H1 (cell line): ENCODE data around the gene GRIP1. TPM values are rescaled to one million over a fixed set of nuclear protein-coding genes. Genes with fewer than 3 reads are reported as not detected.

Experiments
- CTCF ChIA-PET: fragments of 300-600 bp; sonication (Branson Sonifier 250); formaldehyde crosslinking; loops from one replicate; lab custom pipeline; 2021; ENCODE audit not compliant: partially characterized antibody; lab: Charles Lee
- POLR2A ChIA-PET: fragments of 300-600 bp; sonication (Branson Sonifier 250); formaldehyde crosslinking; loops from one replicate; lab custom pipeline; 2021; ENCODE audit warnings: inconsistent platforms; ENCODE audit not compliant: partially characterized antibody; lab: Charles Lee
- DNase-seq, 2 experiments: peaks; one replicate each; pipeline versions ENCODE4 v3.0.0 to v3.0.0-alpha.2; 2010 to 2022; ENCODE audit warnings: low spot score in 2 of 2, low read depth in 1 of 2, mixed read lengths in 1 of 2
- FAIRE-seq: peaks from 2 replicates; lab custom pipeline; 2011; peaks lifted over from hg19 to GRCh38; lab: Jason Lieb, UNC
- H2AFZ ChIP-seq: 2 replicates; pipeline ENCODE4 v1.8.1; 2012; ENCODE audit warnings: low read length, inconsistent platforms
- H2AK5ac ChIP-seq: 2 replicates; pipeline ENCODE4 v1.6.1; 2013; ENCODE audit warnings: low read depth, low read length
- H2BK120ac ChIP-seq: replicated peaks from 2 replicates; pipeline ENCODE3; 2013; ENCODE audit warnings: low read depth, low read length, inconsistent platforms
- H2BK12ac ChIP-seq: 2 replicates; pipeline ENCODE4 v1.6.1; 2013; ENCODE audit warnings: low read depth, low read length
- H2BK15ac ChIP-seq: 2 replicates; pipeline ENCODE4 v1.6.1; 2013; ENCODE audit warnings: low read length
- H2BK20ac ChIP-seq: 2 replicates; pipeline ENCODE4 v1.6.1; 2013; ENCODE audit warnings: low read length
- H2BK5ac ChIP-seq: 2 replicates; pipeline ENCODE4 v1.6.1; 2013; ENCODE audit warnings: low read depth, low read length
- H3K14ac ChIP-seq: 2 replicates; pipeline ENCODE4 v1.6.1; 2013; ENCODE audit warnings: inconsistent platforms; ENCODE audit not compliant: insufficient read length
- H3K18ac ChIP-seq: 2 replicates; pipeline ENCODE4 v1.6.1; 2013; ENCODE audit warnings: low read length; ENCODE audit errors: extremely low read depth
- H3K23ac ChIP-seq: 2 replicates; pipeline ENCODE4 v1.6.1; 2013; ENCODE audit warnings: inconsistent platforms; ENCODE audit not compliant: insufficient read length
- H3K23me2 ChIP-seq: 2 replicates; pipeline ENCODE4 v1.6.1; 2013; ENCODE audit warnings: low read depth, low read length
- H3K27ac ChIP-seq: 2 replicates; pipeline ENCODE4 v1.6.1; 2011; ENCODE audit warnings: low read depth, low read length, inconsistent platforms
- H3K27me3 ChIP-seq, 4 experiments: replicated peaks in 1 of 4; 1 replicate in 1 of 4; 2 replicates in 3 of 4; pipeline versions ENCODE4 v1.6.1 to v1.8.1; 2011 to 2013; ENCODE audit warnings: low read length in 3 of 4, mild to moderate bottlenecking in 3 of 4, inconsistent platforms in 2 of 4, mixed read lengths in 2 of 4, moderate library complexity in 1 of 4; ENCODE audit not compliant: control insufficient read depth in 3 of 4, insufficient read depth in 3 of 4; ENCODE audit errors: extremely low read depth in 1 of 4
- H3K36me3 ChIP-seq, 4 experiments: 2 replicates each; pipeline versions ENCODE4 v1.6.1 to v1.8.1; 2011 to 2013; ENCODE audit warnings: mild to moderate bottlenecking in 4 of 4, low read length in 3 of 4, moderate library complexity in 2 of 4, control low read depth in 1 of 4, inconsistent platforms in 1 of 4; ENCODE audit not compliant: insufficient read depth in 4 of 4, control insufficient read depth in 2 of 4
- H3K4ac ChIP-seq: replicated peaks from 2 replicates; pipeline ENCODE3; 2013; ENCODE audit warnings: low read length, low read depth, mixed read lengths, inconsistent platforms; ENCODE audit not compliant: insufficient read length
- H3K4me1 ChIP-seq, 4 experiments: replicated peaks in 1 of 4; 1 replicate in 1 of 4; 2 replicates in 3 of 4; pipeline versions ENCODE4 v1.6.1 to v1.8.1; 2011 to 2013; ENCODE audit warnings: low read length in 3 of 4, inconsistent platforms in 2 of 4, mixed read lengths in 1 of 4; ENCODE audit not compliant: insufficient read depth in 4 of 4, control insufficient read depth in 3 of 4
- H3K4me2 ChIP-seq, 2 experiments: 2 replicates each; pipeline versions ENCODE4 v1.6.1 to v1.8.1; 2011 to 2013; ENCODE audit warnings: low read depth in 2 of 2, low read length in 2 of 2, control low read depth in 1 of 2, inconsistent platforms in 1 of 2, mild to moderate bottlenecking in 1 of 2; ENCODE audit not compliant: insufficient read depth in 1 of 2
- H3K4me3 ChIP-seq, 4 experiments: fragments of 200-600, 300-600 bp in 1 of 4; sonication (generic), shearing (Covaris generic), sonication (Bioruptor Twin) in 1 of 4; 2 replicates each; pipeline versions ENCODE4 v1.5.1 to v1.8.1; 2011 to 2016; ENCODE audit warnings: low read length in 4 of 4, low read depth in 3 of 4, control low read depth in 2 of 4, inconsistent platforms in 2 of 4, mild to moderate bottlenecking in 2 of 4, mixed read lengths in 1 of 4, moderate library complexity in 1 of 4; ENCODE audit not compliant: insufficient read depth in 2 of 4; ENCODE audit errors: extremely low read depth in 1 of 4
- H3K56ac ChIP-seq: replicated peaks from 2 replicates; pipeline ENCODE3; 2013; ENCODE audit warnings: low read depth, mild to moderate bottlenecking, mixed read lengths, low read length, inconsistent platforms; ENCODE audit not compliant: insufficient read length
- H3K79me1 ChIP-seq: 2 replicates; pipeline ENCODE4 v1.6.1; 2013; ENCODE audit warnings: low read depth, low read length, control low read depth
- H3K79me2 ChIP-seq, 2 experiments: 2 replicates each; pipeline versions ENCODE4 v1.6.1 to v1.8.1; 2012 to 2013; ENCODE audit warnings: low read length in 2 of 2, mild to moderate bottlenecking in 2 of 2, inconsistent platforms in 1 of 2; ENCODE audit not compliant: insufficient read depth in 2 of 2, control insufficient read depth in 1 of 2
- H3K9ac ChIP-seq, 4 experiments: replicated peaks in 1 of 4; 1 replicate in 1 of 4; 2 replicates in 3 of 4; pipeline versions ENCODE4 v1.6.1 to v1.8.1; 2011 to 2013; ENCODE audit warnings: low read depth in 3 of 4, low read length in 3 of 4, control low read depth in 2 of 4, mild to moderate bottlenecking in 2 of 4, moderate library complexity in 2 of 4, inconsistent platforms in 1 of 4; ENCODE audit errors: extremely low read depth in 1 of 4
- H3K9me3 ChIP-seq, 2 experiments: 2 replicates each; pipeline versions ENCODE4 v1.6.1 to v1.8.1; 2012 to 2013; ENCODE audit warnings: mild to moderate bottlenecking in 2 of 2, moderate library complexity in 2 of 2, control low read depth in 1 of 2, inconsistent platforms in 1 of 2, low read depth in 1 of 2, low read length in 1 of 2, mixed read lengths in 1 of 2; ENCODE audit not compliant: insufficient read depth in 2 of 2
- H4K20me1 ChIP-seq, 2 experiments: replicated peaks in 1 of 2; 2 replicates each; pipeline versions ENCODE3 to v1.8.1; 2011 to 2013; ENCODE audit warnings: inconsistent platforms in 2 of 2, low read length in 2 of 2, mild to moderate bottlenecking in 1 of 2; ENCODE audit not compliant: insufficient read depth in 2 of 2, control insufficient read depth in 1 of 2
- H4K5ac ChIP-seq: 2 replicates; pipeline ENCODE4 v1.6.1; 2013; ENCODE audit warnings: low read length, low read depth, mixed read lengths, inconsistent platforms; ENCODE audit not compliant: insufficient read length
- H4K8ac ChIP-seq: 2 replicates; pipeline ENCODE4 v1.8.0; 2013; ENCODE audit warnings: mild to moderate bottlenecking, moderate library complexity, low read length, inconsistent platforms; ENCODE audit not compliant: insufficient read depth; ENCODE audit errors: extremely low read depth
- H4K91ac ChIP-seq: replicated peaks from 2 replicates; pipeline ENCODE3; 2013; ENCODE audit warnings: low read length, mixed read lengths, inconsistent platforms; ENCODE audit not compliant: insufficient read length
- WGBS, 2 experiments: shearing (Covaris generic) in 1 of 2; methylation state at CpG; one replicate each; pipeline versions ENCODE4 v1.1.6 to v1.1.7; 2013 to 2015; ENCODE audit warnings: low lambda C conversion rate in 2 of 2, mixed read lengths in 2 of 2, inconsistent platforms in 1 of 2, low coverage in 1 of 2, missing lambda C conversion rate in 1 of 2; ENCODE audit not compliant: insufficient replicate concordance in 2 of 2, insufficient coverage in 1 of 2, insufficient read length in 1 of 2; ENCODE audit errors: extremely low coverage in 1 of 2, missing lambda C conversion rate in 1 of 2; 5-methylcytosine and 5-hydroxymethylcytosine counted together
- polyA plus RNA-seq, 7 experiments: library from polyadenylated mRNA; depleted of rRNA in 3 of 7; stranded (reverse) in 5 of 7; unstranded in 2 of 7; fragments of >200 nt in 5 of 7; fragments of 200-250 nt in 2 of 7; gene quantifications; 1 replicate in 5 of 7; 2 replicates in 1 of 7; 4 replicates in 1 of 7; pipeline versions ENCODE4 v1.2.1 to v1.2.3, GENCODE V29; 2011 to 2013; ENCODE audit warnings: missing spikeins in 2 of 7, mixed read lengths in 2 of 7
- total RNA-seq: library from RNA; stranded (reverse); fragmentation: NEBNext Ultra II Directional; extraction: Animal tissue kit (Norgen Biotek cat#: 25700); gene quantifications from 2 replicates; pipeline ENCODE4 v1.2.1, GENCODE V29; 2021

GRIP1 gene
- total and polyA plus RNA-seq, 2 of the 8 experiments (the other 6 are each of a cell fraction or from before 2014, with no cell fraction given), result 4.5 to 27.3 TPM

GRCh38 chr12:66697404-66697803 is 18.5 kb upstream of the GRIP1 start:
- Histone ChIP-seq H2BK120ac (no peak overlapping the region), H2AFZ (no peak overlapping the region), H3K14ac (no peak overlapping the region), H4K8ac (no peak overlapping the region), H3K4ac (no peak overlapping the region), H2AK5ac (no peak overlapping the region), H3K56ac (no peak overlapping the region), H4K91ac (no peak overlapping the region), H2BK15ac (no peak overlapping the region), H3K4me3 (no peak overlapping the region), H3K9ac (no peak overlapping the region), H2BK5ac (no peak overlapping the region), H4K5ac (no peak overlapping the region), H3K4me2 (no peak overlapping the region), H3K36me3 (no peaks in the 10 kb centered on the region), H3K9me3 (no peaks in the 10 kb centered on the region), H3K4me1 (peaks cover 0 to 3% (median 1%) of the 10 kb centered on the region in 4 experiments; a peak in 2 of 7 replicates), H4K20me1 (no peaks in the 10 kb centered on the region), H3K79me1 (no peaks in the 10 kb centered on the region), H3K27me3 (peaks cover 0 to 2% (median 0%) of the 10 kb centered on the region in 4 experiments; a peak in 2 of 7 replicates), H2BK20ac (no peak overlapping the region), H3K18ac (no peak overlapping the region), H3K23me2 (no peaks in the 10 kb centered on the region; the same call in 1 of the 2 replicates), H3K79me2 (no peaks in the 10 kb centered on the region), H2BK12ac (no peak overlapping the region), H3K27ac (no peak overlapping the region), H3K23ac (no peak overlapping the region)
- CTCF ChIA-PET, result interaction anchor here (1.0 to 8.3 kb wide), 7 partner anchors 12 to 464 kb away, joined by 3 to 72 read pairs (median 4); no protein-coding TSS in a partner anchor
- POLR2A ChIA-PET, result no interaction called here
- no peak for DNase-seq
- WGBS, 2 experiments, result 80% methylated on average over 3 of the region's 3 CpGs; no CpG with 5 or more reads in 1 of the 2 experiments
- FAIRE-seq, result no peak
